Pancreas (tissue), 10 donors: ENCODE data around the gene CDH13. TPM values are rescaled to one million over a fixed set of nuclear protein-coding genes. Genes with fewer than 3 reads are reported as not detected.

Experiments
- ATAC-seq, 4 donors: fragments of 200-7000 bp; cut with Tn5 transposase; one replicate each; pipeline versions ENCODE4 v1.8.0 to v1.9.1; 2020; ENCODE audit warnings: mild to moderate bottlenecking in 4 of 4, moderate library complexity in 4 of 4
- DNase-seq, 6 donors: peaks; one replicate each; pipeline ENCODE4 v3.0.0-alpha.2; 2020
- FAIRE-seq: peaks from 2 replicates; lab custom pipeline; 2012; peaks lifted over from hg19 to GRCh38; lab: Jason Lieb, UNC
- H3K27ac ChIP-seq, 4 donors: fragments of 200-600 bp; sonication (generic); 1 replicate in 3 of 4; 2 replicates in 1 of 4; pipeline versions ENCODE4 v1.5.0 to v1.8.0; 2020
- H3K27me3 ChIP-seq, 4 donors: fragments of 200-600 bp; one replicate each; pipeline ENCODE4 v1.8.0; 2021
- H3K36me3 ChIP-seq, 3 donors: fragments of 200-600 bp; sonication (generic) in 1 of 3; one replicate each; pipeline versions ENCODE4 v1.5.0 to v1.8.0; 2020 to 2021
- H3K4me1 ChIP-seq, 3 donors: fragments of 200-600 bp; one replicate each; pipeline ENCODE4 v1.8.0; 2021
- H3K4me3 ChIP-seq, 4 donors: fragments of 200-600 bp; sonication (generic) in 2 of 4; one replicate each; pipeline versions ENCODE4 v1.5.0 to v1.8.0; 2020 to 2021
- H3K9me3 ChIP-seq, 4 donors: fragments of 200-600 bp; one replicate each; pipeline ENCODE4 v1.8.0; 2021
- WGBS, 2 donors: extraction: QIAGEN DNeasy Blood & Tissue Kit; methylation state at CpG; one replicate each; pipeline ENCODE4 v1.1.7; 2013; 5-methylcytosine and 5-hydroxymethylcytosine counted together
- intact Hi-C, 3 donors: fragments of 100-400 bp; cut with DNase I; formaldehyde crosslinking; loops; one replicate each; pipeline versions ENCODE4 v1.11.1 to v1.14.2; 2022
- polyA plus RNA-seq, 2 donors: library from polyadenylated mRNA; stranded (reverse); fragments of 200-250 nt; gene quantifications; one replicate each; pipeline ENCODE4 v1.2.3, GENCODE V29; 2013
- total RNA-seq, 6 donors: library from RNA; stranded (reverse); fragmentation: NEBNext Ultra II Directional in 4 of 6; extraction: Animal tissue kit (Norgen Biotek cat#: 25700) in 4 of 6; gene quantifications; one replicate each; pipeline versions ENCODE4 v1.2.1 to v1.2.4, GENCODE V29; 2021 to 2023
- TF ChIP-seq, protein P1 (sequence below), 4 donors: fragments of 200-600 bp; sonication (generic) in 3 of 4; IDR thresholded peaks; one replicate each; pipeline versions ENCODE4 v1.5.0 to v1.8.0; 2021; ENCODE audit warnings: antibody characterized with exemption in 4 of 4
- donor health status: healthy with polysubstance abuse.
- donor health status: DM: no; HTN: no; CAD: no; lungs with moderate emphysema.
- donor health status: DM: no; HTN: no; CAD: no.
- donor health status: control.
- donor health status: control.
- donor health status: Bipolar disorder and iron deficiency.
- donor health status: DM: yes; HTN: yes; CAD: no.
- donor health status: DM: no; HTN: no; CAD: no.
- donor health status: DM: no; HTN: no; CAD: no.
- donor health status: DM: yes; HTN: yes; CAD: no.

Gene CDH13
- total and polyA plus RNA-seq, 8 donors = 0.12 to 1.0 (median 0.37) TPM

DNA sequence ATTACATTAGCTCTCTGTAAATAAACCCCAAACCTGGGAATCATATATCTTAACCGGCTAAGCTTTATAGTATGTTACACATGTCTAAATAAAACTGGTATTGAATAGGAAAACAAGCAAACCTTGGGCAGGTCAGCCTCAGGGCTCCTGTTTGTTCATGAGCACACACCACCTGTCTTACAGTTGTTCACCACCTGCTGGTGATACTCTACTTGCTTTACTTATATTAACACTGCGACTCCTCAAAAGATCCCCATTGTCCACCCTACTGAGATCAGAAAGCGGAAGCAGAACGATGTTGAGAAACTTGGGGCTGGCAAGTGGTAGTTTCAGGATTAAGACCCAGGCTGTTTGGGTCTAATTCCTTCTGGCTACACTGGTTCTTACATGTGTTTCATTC lies 16.4 kb downstream of the CDH13 start:
- ATAC-seq = no peak
- H3K4me1 ChIP-seq = no peaks in the 10 kb centered on the region
- no peak for DNase-seq
- no peaks in the 10 kb centered on the region for H3K27me3 ChIP-seq
- intact Hi-C loops = no loop called here
- TF ChIP-seq, protein P1, sequence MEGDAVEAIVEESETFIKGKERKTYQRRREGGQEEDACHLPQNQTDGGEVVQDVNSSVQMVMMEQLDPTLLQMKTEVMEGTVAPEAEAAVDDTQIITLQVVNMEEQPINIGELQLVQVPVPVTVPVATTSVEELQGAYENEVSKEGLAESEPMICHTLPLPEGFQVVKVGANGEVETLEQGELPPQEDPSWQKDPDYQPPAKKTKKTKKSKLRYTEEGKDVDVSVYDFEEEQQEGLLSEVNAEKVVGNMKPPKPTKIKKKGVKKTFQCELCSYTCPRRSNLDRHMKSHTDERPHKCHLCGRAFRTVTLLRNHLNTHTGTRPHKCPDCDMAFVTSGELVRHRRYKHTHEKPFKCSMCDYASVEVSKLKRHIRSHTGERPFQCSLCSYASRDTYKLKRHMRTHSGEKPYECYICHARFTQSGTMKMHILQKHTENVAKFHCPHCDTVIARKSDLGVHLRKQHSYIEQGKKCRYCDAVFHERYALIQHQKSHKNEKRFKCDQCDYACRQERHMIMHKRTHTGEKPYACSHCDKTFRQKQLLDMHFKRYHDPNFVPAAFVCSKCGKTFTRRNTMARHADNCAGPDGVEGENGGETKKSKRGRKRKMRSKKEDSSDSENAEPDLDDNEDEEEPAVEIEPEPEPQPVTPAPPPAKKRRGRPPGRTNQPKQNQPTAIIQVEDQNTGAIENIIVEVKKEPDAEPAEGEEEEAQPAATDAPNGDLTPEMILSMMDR (IDR thresholded peaks at IDR 0.05) = no peak
- H3K9me3 ChIP-seq = no peaks in the 10 kb centered on the region
- no peak overlapping the region for H3K27ac ChIP-seq
- H3K36me3 ChIP-seq = no peaks in the 10 kb centered on the region
- no peak overlapping the region for H3K4me3 ChIP-seq
- no peak for FAIRE-seq
- 71 to 73% methylated on average over 4 of the region's 4 CpGs for WGBS, 2 donors

DNA sequence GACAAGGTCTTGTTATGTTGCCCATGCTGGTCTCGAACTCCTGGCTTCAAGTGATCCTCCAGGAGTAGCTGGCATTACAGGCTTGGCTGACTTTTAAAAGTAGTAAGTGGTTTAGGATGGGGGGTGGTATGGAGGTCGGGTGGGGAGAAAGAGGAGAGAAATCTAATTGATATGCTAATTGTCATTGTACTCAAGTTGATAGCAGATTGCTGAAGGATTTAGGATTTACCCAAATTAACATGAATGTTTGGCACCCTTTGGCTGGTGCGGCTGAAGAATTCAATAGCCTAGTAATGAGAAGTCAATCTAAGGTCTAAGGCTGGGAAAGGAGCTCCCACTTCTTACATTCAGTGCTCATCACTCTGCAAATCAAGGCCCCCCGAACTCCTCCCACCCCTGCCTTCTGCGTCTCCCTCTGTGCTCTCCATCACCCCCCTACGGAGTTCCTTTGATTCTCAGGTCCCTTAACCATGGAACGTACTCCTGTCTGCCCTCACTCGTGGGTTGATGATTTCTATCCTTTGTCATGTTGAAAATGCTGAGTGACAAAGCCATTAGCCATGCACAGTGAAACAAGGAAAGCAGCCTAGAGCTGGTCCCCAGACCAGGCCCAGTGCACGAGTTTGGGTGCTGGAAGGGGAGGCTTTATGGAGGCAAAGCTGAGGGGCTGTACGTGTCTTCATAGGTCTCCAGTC lies 17.3 kb downstream of the CDH13 start:
- no peaks in the 10 kb centered on the region for H3K9me3 ChIP-seq
- DNase-seq = no peak
- H3K36me3 ChIP-seq = no peaks in the 10 kb centered on the region
- no peaks in the 10 kb centered on the region for H3K4me1 ChIP-seq
- no peak for ATAC-seq
- WGBS, 2 donors = 54 to 56% methylated on average over 10 of the region's 10 CpGs
- no peak for FAIRE-seq
- no peak overlapping the region for H3K4me3 ChIP-seq
- intact Hi-C loops = no loop called here
- TF ChIP-seq, protein P1 (IDR thresholded peaks at IDR 0.05) = no peak
- no peak overlapping the region for H3K27ac ChIP-seq
- no peaks in the 10 kb centered on the region for H3K27me3 ChIP-seq

DNA sequence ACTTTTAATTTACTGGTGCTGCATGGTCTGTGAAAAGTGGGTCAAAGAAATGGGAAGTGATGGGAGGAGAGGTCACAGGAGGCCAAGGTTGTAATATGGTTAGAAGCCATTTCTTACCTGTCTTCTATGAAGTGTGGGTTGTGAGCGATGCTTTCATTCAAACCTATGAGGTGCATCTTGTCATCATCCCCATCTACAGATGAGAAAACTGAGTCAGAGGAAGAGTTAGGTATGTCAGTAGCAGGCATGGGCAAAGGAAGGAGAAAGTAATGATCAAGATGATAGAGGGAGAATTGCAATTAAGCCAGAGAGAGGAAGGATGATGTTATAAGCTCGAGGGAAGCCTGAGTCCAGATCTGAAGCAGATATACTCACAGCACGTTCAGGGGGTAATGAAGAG lies 19.7 kb downstream of the CDH13 start:
- TF ChIP-seq, protein P1 (IDR thresholded peaks at IDR 0.05) = no peak
- H3K9me3 ChIP-seq = no peaks in the 10 kb centered on the region
- H3K27me3 ChIP-seq = no peaks in the 10 kb centered on the region
- ATAC-seq (no peak), DNase-seq (no peak), FAIRE-seq (no peak)
- H3K36me3 ChIP-seq = no peaks in the 10 kb centered on the region
- 61 to 68% methylated on average over 3 of the region's 3 CpGs for WGBS, 2 donors
- H3K4me1 ChIP-seq = no peaks in the 10 kb centered on the region
- no peak overlapping the region for H3K27ac ChIP-seq
- intact Hi-C loops = no loop called here
- H3K4me3 ChIP-seq = no peak overlapping the region

DNA sequence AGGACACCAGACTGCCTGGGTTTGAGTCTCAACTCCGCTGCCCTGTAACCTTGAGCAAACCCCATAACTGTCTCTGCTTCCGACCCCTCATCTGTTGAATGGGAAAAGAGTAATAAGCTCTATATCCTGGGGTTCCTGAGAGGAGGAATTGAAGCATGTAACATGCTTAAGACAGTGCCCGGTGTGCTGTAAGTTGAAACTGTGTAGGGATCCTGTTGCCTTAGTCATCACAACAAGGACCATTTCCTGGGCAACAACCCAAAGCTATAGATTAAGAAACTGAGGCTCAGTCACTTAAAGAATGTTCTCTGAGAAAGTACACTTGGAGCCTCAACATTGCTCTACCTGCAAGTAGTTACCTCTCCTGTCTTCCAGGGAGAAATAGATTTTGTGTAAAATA lies 23.0 kb downstream of the CDH13 start:
- Histone ChIP-seq H3K36me3 (no peaks in the 10 kb centered on the region), H3K4me1 (no peaks in the 10 kb centered on the region), H3K27ac (no peak overlapping the region), H3K27me3 (no peaks in the 10 kb centered on the region), H3K4me3 (no peak overlapping the region), H3K9me3 (no peaks in the 10 kb centered on the region)
- ATAC-seq (no peak), DNase-seq (no peak), FAIRE-seq (no peak)
- intact Hi-C loops = no loop called here
- TF ChIP-seq, protein P1 (IDR thresholded peaks at IDR 0.05) = no peak
- 60 to 82% methylated on average over 3 of the region's 3 CpGs for WGBS, 2 donors

DNA sequence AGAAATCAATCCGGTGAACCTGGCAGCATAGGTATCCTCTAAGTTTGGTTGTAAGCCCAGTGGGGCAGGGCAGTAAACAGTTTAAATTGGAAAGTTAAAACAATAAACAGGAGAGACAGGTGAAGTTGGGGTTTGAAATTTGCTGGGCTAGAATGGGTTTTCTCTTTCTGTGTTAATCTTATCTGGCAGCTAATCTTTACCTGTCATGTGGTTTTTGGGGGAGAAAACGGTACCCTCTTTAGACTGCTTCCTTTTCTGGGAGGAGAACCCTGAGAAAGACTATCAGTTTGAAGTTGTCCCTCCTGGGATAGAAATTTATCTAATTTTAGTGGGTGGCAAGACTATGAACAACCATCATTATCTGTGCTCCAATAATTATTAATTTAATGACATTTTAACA lies 24.0 kb downstream of the CDH13 start:
- no peak overlapping the region for H3K4me3 ChIP-seq
- no peaks in the 10 kb centered on the region for H3K27me3 ChIP-seq
- intact Hi-C loops = no loop called here
- H3K36me3 ChIP-seq = no peaks in the 10 kb centered on the region
- WGBS, 2 donors = 50 to 58% methylated on average over 2 of the region's 2 CpGs
- H3K9me3 ChIP-seq = no peaks in the 10 kb centered on the region
- no peak overlapping the region for H3K27ac ChIP-seq
- TF ChIP-seq, protein P1 (IDR thresholded peaks at IDR 0.05) = no peak
- no peaks in the 10 kb centered on the region for H3K4me1 ChIP-seq
- ATAC-seq (no peak), DNase-seq (no peak), FAIRE-seq (no peak)
